Liver (tissue), 3 donors: ENCODE data around the gene TBX5.

ENCODE experiments used
- CTCF ChIP-seq: fragments of 150-350 bp; IDR thresholded peaks from 2 replicates; pipeline ENCODE4 v1.5.1; 2017; ENCODE audit warnings: improper control_type of control experiment, low read depth, low read length; ENCODE audit not compliant: missing input control
- EGR1 ChIP-seq, 2 donors: IDR thresholded peaks; 2 replicates each; pipeline ENCODE4 v1.6.1; 2016 to 2018; ENCODE audit warnings: antibody characterized with exemption in 2 of 2, low read depth in 2 of 2
- FOXA1 ChIP-seq: IDR thresholded peaks from 2 replicates; pipeline ENCODE4 v1.6.1; 2016; ENCODE audit warnings: antibody characterized with exemption
- HNF4G ChIP-seq: IDR thresholded peaks from 2 replicates; pipeline ENCODE4 v1.6.1; 2016; ENCODE audit warnings: antibody characterized with exemption
- JUND ChIP-seq, 2 donors: IDR thresholded peaks; 2 replicates each; pipeline ENCODE4 v1.6.1; 2016; ENCODE audit warnings: antibody characterized with exemption in 2 of 2
- RAD21 ChIP-seq, 2 donors: IDR thresholded peaks; 2 replicates each; pipeline ENCODE4 v1.6.1; 2016; ENCODE audit warnings: antibody characterized with exemption in 2 of 2, mild to moderate bottlenecking in 2 of 2
- REST ChIP-seq: IDR thresholded peaks from 2 replicates; pipeline ENCODE4 v1.6.1; 2016; ENCODE audit warnings: antibody characterized with exemption, mild to moderate bottlenecking
- SP1 ChIP-seq: IDR thresholded peaks from 2 replicates; pipeline ENCODE4 v1.6.1; 2018; ENCODE audit warnings: antibody characterized with exemption, mild to moderate bottlenecking
- YY1 ChIP-seq: IDR thresholded peaks from 2 replicates; pipeline ENCODE4 v1.6.1; 2016; ENCODE audit warnings: antibody characterized with exemption, mild to moderate bottlenecking
- ZBTB33 ChIP-seq: IDR thresholded peaks from 2 replicates; pipeline ENCODE4 v1.6.1; 2016; ENCODE audit warnings: antibody characterized with exemption
- donor health status: healthy.
- donor health status: healthy.

DNA sequence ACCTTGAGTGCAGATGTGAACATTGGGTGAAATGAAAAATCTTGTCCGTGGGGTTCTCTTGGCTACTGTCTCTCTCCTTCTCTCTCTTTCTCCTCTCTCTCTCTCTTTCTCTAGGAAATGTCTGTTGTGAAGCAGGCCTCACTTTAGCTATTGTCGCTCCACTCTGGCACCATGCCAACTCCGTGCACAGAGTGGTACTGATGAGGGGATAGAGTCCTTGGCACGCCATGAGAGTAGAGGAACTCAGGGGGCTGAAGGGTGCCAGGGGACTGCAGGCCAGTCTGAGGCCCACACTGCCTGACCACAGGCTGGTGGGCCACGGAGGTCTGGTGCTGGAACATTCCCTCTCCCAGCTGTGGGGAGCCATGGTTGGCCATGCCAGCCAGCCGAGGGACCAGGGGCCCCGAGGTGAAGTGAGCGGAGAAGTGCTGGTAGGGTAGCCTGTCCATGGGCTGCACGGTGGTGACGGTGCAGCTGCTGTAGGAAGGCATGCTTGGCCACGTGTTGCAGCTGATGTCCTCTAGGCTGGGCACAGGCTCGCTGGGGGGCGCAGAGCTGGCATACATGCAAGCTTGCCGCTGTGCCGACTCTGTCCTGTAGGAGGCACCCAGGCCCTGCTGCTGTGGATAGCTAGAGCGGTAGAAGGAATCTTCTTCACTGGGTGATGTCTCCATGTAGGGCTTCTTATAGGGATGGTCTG, 50.4 kb downstream of the TBX5 start:
- no peak for TF ChIP-seq CTCF
- TF ChIP-seq EGR1 (IDR thresholded peaks at IDR 0.05; ENCODE audit: low read depth in 2 of 2), result no peak
- no peak for TF ChIP-seq FOXA1
- no peak for TF ChIP-seq YY1
- TF ChIP-seq SP1, result no peak
- no peak for TF ChIP-seq REST
- TF ChIP-seq HNF4G, result no peak
- TF ChIP-seq RAD21 (IDR thresholded peaks at IDR 0.05), result no peak
- no peak for TF ChIP-seq ZBTB33
- TF ChIP-seq JUND (IDR thresholded peaks at IDR 0.05), result no peak
